ENCODE data around the gene BIK.
"Not testable (repeated sequence)": the region's sequence is repeated elsewhere in the genome, so short reads cannot be mapped to it uniquely, and the experiment has no call there.

BIK gene

GRCh38 chr22:43100225-43100624, 10.3 kb upstream of the BIK start:
- DNase-seq = no peak
- in situ Hi-C loops (cut with HindIII; ENCODE audit: low pct_ligation_motif_present, low pct_unique_long_range_greater_than_20kb, low sequenced_read_pairs) = no loop called here

GRCh38 chr22:43101306-43101705, 9.2 kb upstream of the BIK start:
- no peak for DNase-seq
- in situ Hi-C loops (cut with HindIII; ENCODE audit: low pct_ligation_motif_present, low pct_unique_long_range_greater_than_20kb, low sequenced_read_pairs) = no loop called here

DNA sequence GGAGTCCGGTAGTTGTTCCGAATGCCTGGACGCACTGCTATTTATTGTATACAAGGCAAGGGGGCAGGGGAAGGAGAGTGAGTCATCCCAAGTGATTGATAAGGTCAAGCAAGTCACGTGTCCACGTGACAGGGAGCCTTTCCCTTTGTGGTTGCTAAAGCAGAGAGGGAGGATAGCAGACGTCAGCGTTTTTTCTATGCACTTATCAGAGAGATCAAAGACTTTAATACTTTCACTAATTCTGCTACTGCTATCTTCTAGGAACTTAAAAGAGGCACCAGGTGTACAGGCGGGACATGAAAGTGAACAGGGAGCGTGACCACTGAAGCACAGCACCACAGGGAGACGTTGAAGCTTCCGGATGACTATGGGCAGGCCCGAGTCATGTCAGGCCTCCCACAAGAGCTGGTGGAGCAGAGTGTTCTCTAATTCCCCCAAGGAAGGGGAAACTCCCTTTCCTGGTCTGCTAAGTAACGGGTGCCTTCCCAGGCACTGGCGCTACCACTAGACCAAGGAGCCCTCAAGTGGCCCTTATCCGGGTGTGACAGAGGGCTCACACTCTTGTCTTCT, 6.4 kb upstream of the BIK start:
- in situ Hi-C loops (cut with HindIII; ENCODE audit: low pct_ligation_motif_present, low pct_unique_long_range_greater_than_20kb, low sequenced_read_pairs); DNase-seq: not testable (repeated sequence)

GRCh38 chr22:43104950-43105349, 5.6 kb upstream of the BIK start:
- in situ Hi-C loops (cut with HindIII; ENCODE audit: low pct_ligation_motif_present, low pct_unique_long_range_greater_than_20kb, low sequenced_read_pairs); DNase-seq: not testable (repeated sequence)

DNA sequence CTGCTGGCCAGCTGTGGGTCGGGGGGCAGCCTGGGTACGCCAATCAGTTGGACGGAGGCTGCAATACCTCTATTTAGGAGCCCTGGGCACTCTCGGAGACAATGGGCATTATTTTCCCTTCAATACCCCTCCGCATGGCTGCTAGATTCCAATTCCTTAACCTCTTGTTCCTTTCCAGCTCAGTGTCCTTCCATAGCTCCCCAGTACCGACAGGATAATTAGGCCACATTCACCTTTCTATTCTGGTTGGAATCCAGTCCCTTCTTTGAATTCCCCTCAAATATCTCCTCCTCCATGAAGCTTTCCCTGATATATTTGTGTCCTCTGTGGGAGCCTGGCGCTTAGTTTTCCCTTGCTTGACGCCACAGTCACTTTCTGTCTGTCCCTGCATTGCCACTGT, 4.2 kb upstream of the BIK start:
- no peak for DNase-seq

DNA sequence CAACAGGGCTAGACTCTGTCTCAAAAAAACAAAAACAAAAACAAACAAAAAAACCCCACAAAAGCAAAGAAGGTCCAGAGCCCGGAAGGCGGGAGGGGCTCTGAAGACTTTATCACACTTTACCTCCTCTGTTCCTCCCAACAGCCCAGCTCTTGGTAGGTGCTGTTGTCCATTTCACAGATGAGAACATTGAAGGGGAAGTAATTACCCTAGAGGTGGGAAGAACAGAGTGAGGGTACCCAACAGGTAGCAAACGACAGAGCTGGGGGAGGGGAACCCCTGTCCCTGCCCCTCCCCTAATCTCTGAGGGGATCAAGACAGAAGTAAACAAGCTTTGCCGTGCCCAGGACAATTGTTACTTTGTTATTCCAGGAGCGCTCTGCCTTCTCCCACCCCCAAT, 1.0 kb upstream of the BIK start:
- in situ Hi-C loops (cut with HindIII; ENCODE audit: low pct_ligation_motif_present, low pct_unique_long_range_greater_than_20kb, low sequenced_read_pairs) = no loop called here
- DNase-seq = no peak

More for the DNA sequence above, 4.2 kb upstream of the BIK start:
- in situ Hi-C loops (cut with HindIII; ENCODE audit: low pct_ligation_motif_present, low pct_unique_long_range_greater_than_20kb, low sequenced_read_pairs) = no loop called here

GRCh38 chr22:43109921-43110443, 568 bp upstream of the BIK start:
- in situ Hi-C loops (cut with HindIII; ENCODE audit: low pct_ligation_motif_present, low pct_unique_long_range_greater_than_20kb, low sequenced_read_pairs) = no loop called here

DNA sequence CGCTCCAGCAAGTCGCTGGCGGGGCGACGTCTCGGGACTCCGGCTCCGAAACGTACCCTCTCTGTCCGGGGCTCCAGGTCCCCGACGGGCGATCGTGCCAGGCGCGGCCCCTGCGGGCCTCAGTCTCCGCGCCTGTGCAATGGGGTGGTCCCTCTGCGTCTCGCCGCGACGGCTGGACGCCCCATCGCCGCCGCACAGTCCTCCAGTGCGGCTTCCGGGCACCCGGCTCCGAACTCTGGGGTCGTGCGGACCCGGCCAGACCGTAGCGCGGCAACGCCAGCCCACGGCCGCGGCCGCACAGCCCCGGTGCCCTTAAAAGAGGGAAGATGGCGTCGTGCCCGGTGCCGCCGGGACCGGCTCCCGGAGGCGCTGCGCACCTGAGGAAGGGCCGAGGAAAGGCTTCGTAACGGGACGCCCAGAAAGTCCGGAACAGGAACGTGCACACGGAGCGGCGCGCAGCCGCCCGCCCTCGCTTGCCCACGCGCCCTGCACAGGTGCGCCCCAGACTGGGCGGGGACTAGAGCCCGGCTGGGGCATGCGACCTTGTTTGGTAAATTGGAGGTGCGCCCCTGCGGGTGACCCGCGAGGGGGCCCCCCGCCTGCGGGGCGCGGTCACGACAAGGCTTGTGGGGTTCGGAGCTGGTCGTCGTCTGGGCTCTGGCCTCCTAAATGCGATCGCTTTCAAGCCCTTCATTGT, 525 bp downstream of the BIK start:
- in situ Hi-C loops (cut with HindIII; ENCODE audit: low pct_ligation_motif_present, low pct_unique_long_range_greater_than_20kb, low sequenced_read_pairs) = no loop called here
- no peak for DNase-seq

More at GRCh38 chr22:43109921-43110443, 568 bp upstream of the BIK start:
- no peak for DNase-seq

DNA sequence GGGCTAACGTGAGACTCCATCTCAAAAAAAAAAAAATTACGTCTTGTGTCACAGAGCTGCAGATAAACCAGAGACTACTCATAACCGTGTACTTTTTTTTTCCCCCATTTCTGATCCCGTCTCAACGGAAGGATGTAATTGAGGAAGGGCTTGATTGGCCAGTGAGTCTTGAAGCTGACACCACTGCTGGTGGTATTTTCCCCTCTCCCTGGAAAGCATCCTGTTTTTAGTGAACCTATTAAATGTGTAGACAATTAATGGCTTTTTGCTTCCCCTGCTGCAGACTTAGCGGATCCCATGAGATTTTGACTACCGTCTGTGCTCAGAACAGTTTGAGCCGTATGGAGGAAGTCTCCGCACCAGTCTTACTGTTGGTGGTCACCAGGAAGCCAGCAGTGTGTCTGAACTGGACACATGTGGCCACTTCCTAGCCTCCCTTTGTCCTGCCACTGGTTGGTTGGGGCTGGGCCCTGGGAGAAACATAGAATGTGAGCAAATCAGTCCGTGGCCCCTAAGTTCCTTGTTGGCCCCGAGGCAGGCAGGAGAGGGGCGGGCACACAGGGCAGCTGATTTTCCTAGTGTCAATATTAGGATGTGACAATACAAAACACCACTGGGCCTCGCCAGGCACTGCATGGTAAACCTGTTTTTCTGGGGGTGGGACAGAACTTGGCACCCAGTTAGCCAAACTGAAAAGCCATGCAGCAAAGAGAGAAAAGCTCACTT, 3.1 kb downstream of the BIK start:
- in situ Hi-C loops (cut with HindIII; ENCODE audit: low pct_ligation_motif_present, low pct_unique_long_range_greater_than_20kb, low sequenced_read_pairs) = no loop called here
- DNase-seq = no peak

GRCh38 chr22:43114958-43115357, 4.4 kb downstream of the BIK start:
- in situ Hi-C loops (cut with HindIII; ENCODE audit: low pct_ligation_motif_present, low pct_unique_long_range_greater_than_20kb, low sequenced_read_pairs) = no loop called here
- no peak for DNase-seq

DNA sequence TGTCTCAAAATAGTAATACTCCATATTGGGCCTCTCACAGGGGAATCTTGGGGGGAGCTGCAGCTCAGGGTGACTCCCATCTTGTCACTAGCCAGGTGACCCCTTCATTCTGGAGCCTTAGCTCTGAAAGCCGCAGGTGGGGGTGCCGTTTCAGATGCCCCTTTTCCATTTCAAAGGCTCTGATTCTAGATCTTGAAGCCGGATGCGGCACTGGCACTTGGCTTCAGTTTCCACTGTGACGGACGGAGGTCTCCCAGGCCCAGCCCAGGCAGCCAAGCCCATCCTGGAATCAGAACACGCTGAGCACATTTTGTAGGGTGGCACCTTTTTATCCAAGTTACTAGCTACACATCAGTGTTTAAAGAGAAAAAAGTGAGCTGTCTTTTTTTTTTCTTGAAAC, 6.4 kb downstream of the BIK start:
- DNase-seq = no peak
- in situ Hi-C loops (cut with HindIII; ENCODE audit: low pct_ligation_motif_present, low pct_unique_long_range_greater_than_20kb, low sequenced_read_pairs) = no loop called here

DNA sequence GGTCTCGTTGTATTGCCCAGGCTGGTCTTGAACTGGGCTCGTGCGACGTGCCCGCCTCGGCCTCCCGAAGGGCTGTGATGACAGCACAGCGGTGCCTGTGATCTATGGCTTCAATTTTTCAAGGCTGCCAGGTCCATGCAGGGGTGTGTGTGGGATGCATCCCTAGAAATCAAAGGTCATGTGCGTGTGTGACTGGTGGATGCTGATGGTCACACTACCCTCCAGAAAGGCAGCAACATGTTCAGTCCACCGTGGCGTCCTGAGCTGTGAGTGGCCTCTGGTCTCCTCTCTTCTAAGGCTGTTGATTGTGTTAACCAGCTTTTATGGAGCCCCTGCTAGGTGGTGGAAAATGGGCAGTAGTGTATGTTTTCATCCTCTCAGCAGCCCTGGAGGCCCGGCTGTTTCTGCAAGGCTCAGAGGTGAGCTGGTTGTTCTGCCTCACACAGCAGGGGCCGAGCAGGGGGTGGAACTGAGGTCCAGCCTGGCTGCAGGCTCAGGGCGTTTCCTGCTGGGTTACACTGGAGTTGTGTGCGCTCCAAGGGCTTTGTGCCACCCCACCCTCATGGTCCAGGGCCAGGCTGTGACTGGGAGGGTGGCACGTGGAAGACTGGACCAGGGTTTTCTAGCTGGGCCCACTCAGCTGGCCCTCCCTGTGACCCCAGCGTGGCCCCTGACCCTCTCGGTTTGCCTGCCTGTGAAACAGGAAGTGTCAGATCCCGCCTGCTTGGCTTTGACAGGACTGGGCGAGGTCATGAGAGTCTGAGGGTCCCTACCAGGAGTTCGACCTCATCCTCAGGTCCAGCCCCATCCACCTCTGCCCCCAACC, 7.7 kb downstream of the BIK start:
- in situ Hi-C loops (cut with HindIII; ENCODE audit: low pct_ligation_motif_present, low pct_unique_long_range_greater_than_20kb, low sequenced_read_pairs) = no loop called here
- no peak for DNase-seq

- in situ Hi-C loops (cut with HindIII; ENCODE audit: low pct_ligation_motif_present, low pct_unique_long_range_greater_than_20kb, low sequenced_read_pairs) = no loop called here
- no peak for DNase-seq
Observed at GRCh38 chr22:43118953-43119458, 8.5 kb downstream of the BIK start.

DNA sequence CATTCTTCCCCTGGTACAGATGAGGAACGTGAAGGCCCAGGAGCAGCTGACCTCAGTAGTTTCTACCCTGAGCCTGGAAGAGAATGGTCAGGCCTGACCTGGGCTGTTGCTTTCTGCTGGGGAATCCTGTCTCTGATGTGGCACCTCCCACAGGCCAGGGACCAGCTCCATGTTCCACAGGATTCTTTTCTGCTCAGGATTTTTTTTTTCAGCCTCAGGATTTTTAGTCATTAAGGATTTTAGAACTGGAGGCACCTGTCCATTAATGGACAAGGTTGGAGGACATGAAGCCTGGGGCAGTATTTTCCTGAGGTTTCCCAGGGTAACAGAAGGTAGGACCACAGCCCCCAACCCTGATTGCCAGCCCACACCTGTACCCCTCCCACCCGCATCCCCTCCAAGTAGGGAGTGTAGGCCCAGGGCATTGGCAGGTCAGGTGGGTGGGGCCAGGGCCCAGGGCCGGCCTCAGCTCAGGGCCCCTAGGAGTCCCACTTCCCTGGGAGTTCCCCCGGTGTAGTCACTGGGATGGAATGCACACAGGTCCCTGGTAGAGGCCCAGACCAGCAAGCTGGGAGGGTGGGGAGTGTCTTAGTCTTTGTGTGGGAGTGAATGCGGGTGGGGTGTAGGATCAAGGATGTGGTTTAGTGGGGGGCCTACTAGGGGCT, 16.1 kb downstream of the BIK start:
- DNase-seq = peak; percentile 83
- in situ Hi-C loops (cut with HindIII; ENCODE audit: low pct_ligation_motif_present, low pct_unique_long_range_greater_than_20kb, low sequenced_read_pairs) = no loop called here

GRCh38 chr22:43127166-43127908, 16.8 kb downstream of the BIK start:
- no peak for DNase-seq
- in situ Hi-C loops (cut with HindIII; ENCODE audit: low pct_ligation_motif_present, low pct_unique_long_range_greater_than_20kb, low sequenced_read_pairs) = no loop called here

DNA sequence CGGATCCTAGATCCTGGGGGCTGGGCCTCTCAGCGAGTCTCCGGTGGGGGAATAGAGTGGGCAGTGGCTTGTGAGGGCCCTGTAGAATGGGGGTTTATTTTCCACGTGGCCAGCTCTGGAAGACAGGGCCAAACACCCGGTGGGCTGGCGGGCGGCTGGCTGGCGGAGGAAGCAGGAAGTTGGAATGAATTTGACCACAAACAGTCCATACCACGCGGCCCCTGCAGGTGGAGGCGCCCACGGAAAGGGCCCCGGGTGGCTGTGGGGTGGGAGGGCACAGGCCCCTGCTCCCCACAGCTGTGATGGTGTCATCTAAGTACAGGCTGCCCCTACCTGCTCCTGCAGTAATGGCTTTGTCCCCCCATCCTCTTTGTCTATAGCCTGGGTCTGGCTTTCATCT, 17.6 kb downstream of the BIK start:
- in situ Hi-C loops (cut with HindIII; ENCODE audit: low pct_ligation_motif_present, low pct_unique_long_range_greater_than_20kb, low sequenced_read_pairs) = no loop called here
- no peak for DNase-seq

DNA sequence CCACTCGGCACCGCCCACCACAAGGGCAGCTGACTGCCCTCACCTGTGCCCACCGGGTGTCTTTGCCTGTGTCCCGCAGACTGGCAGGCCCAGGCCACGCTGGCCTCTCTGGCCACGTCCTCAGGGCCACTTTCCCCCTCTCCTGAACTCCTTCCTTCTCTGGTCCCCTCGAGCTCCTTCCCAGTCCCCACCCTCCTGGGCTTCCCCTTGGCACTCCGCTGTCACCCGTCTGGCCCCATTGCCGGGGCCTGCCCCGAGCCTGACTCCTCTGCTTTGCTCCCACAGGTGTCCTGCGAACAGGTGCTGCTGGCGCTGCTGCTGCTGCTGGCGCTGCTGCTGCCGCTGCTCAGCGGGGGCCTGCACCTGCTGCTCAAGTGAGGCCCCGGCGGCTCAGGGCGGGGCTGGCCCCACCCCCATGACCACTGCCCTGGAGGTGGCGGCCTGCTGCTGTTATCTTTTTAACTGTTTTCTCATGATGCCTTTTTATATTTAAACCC, 18.4 kb downstream of the BIK start:
- in situ Hi-C loops (cut with HindIII; ENCODE audit: low pct_ligation_motif_present, low pct_unique_long_range_greater_than_20kb, low sequenced_read_pairs) = no loop called here
- DNase-seq = no peak
